Gastroesophageal sphincter (tissue), 3 donors: ENCODE results near the gene AK5.

Experiments used
- CTCF ChIP-seq, 4 experiments: fragments of 200-600 bp in 2 of 4; fragments of 450-650 bp in 2 of 4; sonication (generic) in 1 of 4; IDR thresholded peaks; one replicate each; pipeline ENCODE4 v1.5.1; 2017 to 2019; ENCODE audit warnings: antibody characterized with exemption in 4 of 4, mild to moderate bottlenecking in 2 of 4, moderate library complexity in 2 of 4
- EP300 ChIP-seq: sonication (generic); formaldehyde crosslinking; IDR thresholded peaks from one replicate; pipeline ENCODE4 v1.6.1; 2017; ENCODE audit warnings: antibody characterized with exemption, mild to moderate bottlenecking
- POLR2A ChIP-seq, 2 donors: fragments of 450-650 bp; IDR thresholded peaks; one replicate each; pipeline ENCODE4 v1.6.1; 2017; ENCODE audit warnings: antibody characterized with exemption in 2 of 2, mild to moderate bottlenecking in 2 of 2, moderate library complexity in 1 of 2
- POLR2AphosphoS5 ChIP-seq: sonication (generic); formaldehyde crosslinking; IDR thresholded peaks from one replicate; pipeline ENCODE4 v1.6.1; 2017; ENCODE audit warnings: antibody characterized with exemption

- TF ChIP-seq CTCF (IDR thresholded peaks at IDR 0.05) = no peak
- no peak for TF ChIP-seq POLR2A (IDR thresholded peaks at IDR 0.05)
- no peak for TF ChIP-seq EP300
- no peak for TF ChIP-seq POLR2AphosphoS5
Measured at GRCh38 chr1:77584884-77585283, 303.1 kb downstream of the AK5 start.
